Measurements from ENCODE around the gene PTPRM. TPM values are rescaled to one million over a fixed set of nuclear protein-coding genes. Genes with fewer than 3 reads are reported as not detected.

The PTPRM gene
- polyA plus RNA-seq, 2 of the 4 experiments (the other 2 are of a cell fraction), result 44.5 to 199 TPM

DNA sequence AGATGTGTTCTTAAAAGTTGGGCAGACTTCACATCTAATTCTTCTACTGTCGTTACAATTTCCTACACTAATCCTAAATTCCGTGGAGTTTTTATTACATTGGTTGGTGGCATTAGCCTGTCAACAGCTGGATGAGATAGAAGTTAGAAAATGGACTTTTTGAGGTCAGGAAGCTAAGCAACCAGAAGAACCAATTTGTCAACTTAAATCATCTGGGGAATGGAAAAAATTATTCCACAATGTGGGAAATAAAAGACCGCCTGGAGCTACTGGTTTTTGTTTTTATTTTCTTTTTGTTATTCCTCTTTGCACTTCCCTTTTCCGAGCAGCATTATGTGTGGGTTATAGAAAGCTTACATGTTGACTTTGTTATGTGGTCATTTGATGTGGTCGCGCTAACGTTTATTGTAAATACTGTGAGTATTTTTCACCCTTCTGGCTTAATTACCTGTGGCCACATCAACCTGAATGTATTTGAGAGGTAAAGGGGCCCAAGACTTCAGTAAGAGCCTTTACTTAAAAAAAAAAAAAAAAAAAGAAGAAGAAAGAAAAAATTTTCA lies 75.3 kb downstream of the PTPRM start:
- DNase-seq (ENCODE audit: low read depth in 1 of 2, low spot score in 1 of 2) (no peak), ATAC-seq (no peak), FAIRE-seq (no peak)
- Histone ChIP-seq H3K4me2 (no peak overlapping the region), H3K4me3 (no peak overlapping the region), H3K27ac (peak overlapping the region in 1 of 2 experiments; percentile 16; a peak in 1 of 6 replicates), H3K4me1 (peaks cover 76% of the 10 kb centered on the region), H3K9me3 (no peaks in the 10 kb centered on the region)
- TF ChIP-seq, protein P1, sequence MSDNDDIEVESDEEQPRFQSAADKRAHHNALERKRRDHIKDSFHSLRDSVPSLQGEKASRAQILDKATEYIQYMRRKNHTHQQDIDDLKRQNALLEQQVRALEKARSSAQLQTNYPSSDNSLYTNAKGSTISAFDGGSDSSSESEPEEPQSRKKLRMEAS (IDR thresholded peaks at IDR 0.05), result no peak
- TF ChIP-seq EP300 (IDR thresholded peaks at IDR 0.05) (no peak), POLR2A (IDR thresholded peaks at IDR 0.05; ENCODE audit: low read length) (no peak), RCOR1 (IDR thresholded peaks at IDR 0.05; ENCODE audit: low read depth, low read length) (no peak), RFX5 (IDR thresholded peaks at IDR 0.05) (no peak), NPAS2 (CRISPR knock-in tag; IDR thresholded peaks at IDR 0.05; ENCODE audit: borderline replicate concordance) (no peak), KDM5A (IDR thresholded peaks at IDR 0.05) (no peak), HOXB13 (CRISPR knock-in tag; IDR thresholded peaks at IDR 0.05; ENCODE audit: low read depth) (no peak), ZSCAN20 (CRISPR knock-in tag; IDR thresholded peaks at IDR 0.05) (no peak), MAFK (IDR thresholded peaks at IDR 0.05; ENCODE audit: partially characterized antibody) (no peak), POLR2AphosphoS2 (conservative IDR thresholded peaks at IDR 0.05; ENCODE audit: low read length) (no peak), HOXA7 (CRISPR knock-in tag; IDR thresholded peaks at IDR 0.05) (no peak), HOXB5 (CRISPR knock-in tag; IDR thresholded peaks at IDR 0.05) (no peak)
- TF ChIP-seq, protein P2, sequence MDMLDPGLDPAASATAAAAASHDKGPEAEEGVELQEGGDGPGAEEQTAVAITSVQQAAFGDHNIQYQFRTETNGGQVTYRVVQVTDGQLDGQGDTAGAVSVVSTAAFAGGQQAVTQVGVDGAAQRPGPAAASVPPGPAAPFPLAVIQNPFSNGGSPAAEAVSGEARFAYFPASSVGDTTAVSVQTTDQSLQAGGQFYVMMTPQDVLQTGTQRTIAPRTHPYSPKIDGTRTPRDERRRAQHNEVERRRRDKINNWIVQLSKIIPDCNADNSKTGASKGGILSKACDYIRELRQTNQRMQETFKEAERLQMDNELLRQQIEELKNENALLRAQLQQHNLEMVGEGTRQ (IDR thresholded peaks at IDR 0.05), result no peak
- WGBS (ENCODE audit: missing lambda C conversion rate), result 92% methylated on average over 7 of the region's 7 CpGs
- ChIA-PET POLR2A (no interaction called here), CTCF (no interaction called here)

DNA sequence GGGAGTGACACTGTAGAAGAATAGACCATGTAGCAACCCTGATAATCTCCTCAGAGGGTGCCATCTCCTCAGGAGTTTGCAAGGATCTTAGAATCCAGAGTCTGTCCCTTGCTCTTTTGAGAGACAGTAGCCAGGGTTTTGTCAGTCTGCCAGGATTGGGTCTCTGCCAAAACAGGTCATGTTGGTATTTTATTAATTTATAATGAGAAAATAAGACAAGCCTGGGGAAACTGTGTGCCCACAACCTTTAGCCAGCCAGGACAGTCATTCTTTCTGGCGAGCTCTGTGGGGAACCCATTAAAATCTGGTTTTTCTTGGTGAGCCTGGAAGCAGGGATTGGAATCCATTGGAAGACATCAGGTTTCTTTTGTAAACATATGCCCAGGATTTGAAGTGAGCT lies 78.6 kb downstream of the PTPRM start:
- FAIRE-seq, result no peak
- Histone ChIP-seq H3K27ac (peak overlapping the region; percentile 11 to 69; a peak in 3 of 6 replicates), H3K4me3 (no peak overlapping the region), H3K4me2 (peak overlapping the region; percentile 55), H3K4me1 (peaks cover 50% of the 10 kb centered on the region), H3K9me3 (no peaks in the 10 kb centered on the region)
- TF ChIP-seq EP300 (IDR thresholded peaks at IDR 0.05) (no peak), FOSL2 (IDR thresholded peaks at IDR 0.05) (no peak), FOSL2 (CRISPR knock-in tag; IDR thresholded peaks at IDR 0.05) (no peak), RNF2 (IDR thresholded peaks at IDR 0.05; ENCODE audit: borderline replicate concordance, low read depth) (no peak), POLR2AphosphoS2 (conservative IDR thresholded peaks at IDR 0.05; ENCODE audit: low read length) (no peak), NFE2L2 (conservative IDR thresholded peaks at IDR 0.05; ENCODE audit: low read length) (no peak), NPAS2 (CRISPR knock-in tag; IDR thresholded peaks at IDR 0.05; ENCODE audit: borderline replicate concordance) (no peak), TFCP2L1 (CRISPR knock-in tag; IDR thresholded peaks at IDR 0.05) (no peak), BHLHE40 (IDR thresholded peaks at IDR 0.05; ENCODE audit: low read depth, low read length) (no peak), CBX8 (IDR thresholded peaks at IDR 0.05) (no peak), CHD4 (IDR thresholded peaks at IDR 0.05; ENCODE audit: borderline replicate concordance) (no peak), JUN (IDR thresholded peaks at IDR 0.05) (no peak), ZNF302 (CRISPR knock-in tag; IDR thresholded peaks at IDR 0.05) (no peak), JUNB (IDR thresholded peaks at IDR 0.05) (no peak)
- TF ChIP-seq, protein P3, sequence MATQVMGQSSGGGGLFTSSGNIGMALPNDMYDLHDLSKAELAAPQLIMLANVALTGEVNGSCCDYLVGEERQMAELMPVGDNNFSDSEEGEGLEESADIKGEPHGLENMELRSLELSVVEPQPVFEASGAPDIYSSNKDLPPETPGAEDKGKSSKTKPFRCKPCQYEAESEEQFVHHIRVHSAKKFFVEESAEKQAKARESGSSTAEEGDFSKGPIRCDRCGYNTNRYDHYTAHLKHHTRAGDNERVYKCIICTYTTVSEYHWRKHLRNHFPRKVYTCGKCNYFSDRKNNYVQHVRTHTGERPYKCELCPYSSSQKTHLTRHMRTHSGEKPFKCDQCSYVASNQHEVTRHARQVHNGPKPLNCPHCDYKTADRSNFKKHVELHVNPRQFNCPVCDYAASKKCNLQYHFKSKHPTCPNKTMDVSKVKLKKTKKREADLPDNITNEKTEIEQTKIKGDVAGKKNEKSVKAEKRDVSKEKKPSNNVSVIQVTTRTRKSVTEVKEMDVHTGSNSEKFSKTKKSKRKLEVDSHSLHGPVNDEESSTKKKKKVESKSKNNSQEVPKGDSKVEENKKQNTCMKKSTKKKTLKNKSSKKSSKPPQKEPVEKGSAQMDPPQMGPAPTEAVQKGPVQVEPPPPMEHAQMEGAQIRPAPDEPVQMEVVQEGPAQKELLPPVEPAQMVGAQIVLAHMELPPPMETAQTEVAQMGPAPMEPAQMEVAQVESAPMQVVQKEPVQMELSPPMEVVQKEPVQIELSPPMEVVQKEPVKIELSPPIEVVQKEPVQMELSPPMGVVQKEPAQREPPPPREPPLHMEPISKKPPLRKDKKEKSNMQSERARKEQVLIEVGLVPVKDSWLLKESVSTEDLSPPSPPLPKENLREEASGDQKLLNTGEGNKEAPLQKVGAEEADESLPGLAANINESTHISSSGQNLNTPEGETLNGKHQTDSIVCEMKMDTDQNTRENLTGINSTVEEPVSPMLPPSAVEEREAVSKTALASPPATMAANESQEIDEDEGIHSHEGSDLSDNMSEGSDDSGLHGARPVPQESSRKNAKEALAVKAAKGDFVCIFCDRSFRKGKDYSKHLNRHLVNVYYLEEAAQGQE (IDR thresholded peaks at IDR 0.05), result no peak
- TF ChIP-seq, protein P4, sequence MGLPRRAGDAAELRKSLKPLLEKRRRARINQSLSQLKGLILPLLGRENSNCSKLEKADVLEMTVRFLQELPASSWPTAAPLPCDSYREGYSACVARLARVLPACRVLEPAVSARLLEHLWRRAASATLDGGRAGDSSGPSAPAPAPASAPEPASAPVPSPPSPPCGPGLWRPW (IDR thresholded peaks at IDR 0.05), result no peak
- peak in 1 of 2 experiments; percentile 22 for DNase-seq (ENCODE audit: low read depth in 1 of 2, low spot score in 1 of 2)
- peak in 1 of 2 experiments; percentile 48; a peak in 3 of 6 replicates for ATAC-seq
- ChIA-PET POLR2A (no interaction called here), CTCF (no interaction called here)
- WGBS (ENCODE audit: missing lambda C conversion rate), result 33% methylated on average over 1 of the region's 1 CpG
